ENCODE results near the gene VEPH1.

The VEPH1 gene

GRCh38 chr3:157220211-157220610, 283.0 kb downstream of the VEPH1 start:
- H3K27ac ChIP-seq (ENCODE audit: low read depth, low read length) = no peak overlapping the region
- no peak overlapping the region for H3K4me2 ChIP-seq (ENCODE audit: low read length)
- no peak overlapping the region for H3K4me3 ChIP-seq (ENCODE audit: low read length)
- no peaks in the 10 kb centered on the region for H3K4me1 ChIP-seq (ENCODE audit: control insufficient read depth, low read length)
- TF ChIP-seq EZH2phosphoT487 (IDR thresholded peaks at IDR 0.05; ENCODE audit: borderline replicate concordance, low read length) = no peak
- TF ChIP-seq CTCF (IDR thresholded peaks at IDR 0.05; ENCODE audit: low read depth, low read length, poor library complexity, severe bottlenecking) = no peak
- no peaks in the 10 kb centered on the region for H3K9me3 ChIP-seq (ENCODE audit: control insufficient read depth, insufficient read depth, low read length)
- no peaks in the 10 kb centered on the region for H3K79me2 ChIP-seq (ENCODE audit: control insufficient read depth, low read length)
- H4K20me1 ChIP-seq (ENCODE audit: control insufficient read depth, insufficient read depth, low read depth, low read length) = no peaks in the 10 kb centered on the region
- peaks cover 7% of the 10 kb centered on the region for H3K27me3 ChIP-seq (ENCODE audit: control insufficient read depth, low read length)
- no peaks in the 10 kb centered on the region for H3K9me2 ChIP-seq (replicated peaks; ENCODE audit: control insufficient read depth, low read length)
- no peaks in the 10 kb centered on the region for H3K36me3 ChIP-seq (ENCODE audit: control insufficient read depth, low read length)
- no peaks in the 10 kb centered on the region for H3F3A ChIP-seq (ENCODE audit: control insufficient read depth, insufficient read depth)

GRCh38 chr3:157219215-157219614, 284.0 kb downstream of the VEPH1 start:
- H3K4me1 ChIP-seq (ENCODE audit: control insufficient read depth, low read length) = no peaks in the 10 kb centered on the region
- no peaks in the 10 kb centered on the region for H3K36me3 ChIP-seq (ENCODE audit: control insufficient read depth, low read length)
- H3K9me3 ChIP-seq (ENCODE audit: control insufficient read depth, insufficient read depth, low read length) = no peaks in the 10 kb centered on the region
- no peak overlapping the region for H3K27ac ChIP-seq (ENCODE audit: low read depth, low read length)
- H3K79me2 ChIP-seq (ENCODE audit: control insufficient read depth, low read length) = no peaks in the 10 kb centered on the region
- H3F3A ChIP-seq (ENCODE audit: control insufficient read depth, insufficient read depth) = no peaks in the 10 kb centered on the region
- H3K4me2 ChIP-seq (ENCODE audit: low read length) = no peak overlapping the region
- peaks cover 7% of the 10 kb centered on the region for H3K27me3 ChIP-seq (ENCODE audit: control insufficient read depth, low read length)
- no peaks in the 10 kb centered on the region for H3K9me2 ChIP-seq (replicated peaks; ENCODE audit: control insufficient read depth, low read length)
- H3K4me3 ChIP-seq (ENCODE audit: low read length) = no peak overlapping the region
- TF ChIP-seq CTCF (IDR thresholded peaks at IDR 0.05; ENCODE audit: low read depth, low read length, poor library complexity, severe bottlenecking) (no peak), EZH2phosphoT487 (IDR thresholded peaks at IDR 0.05; ENCODE audit: borderline replicate concordance, low read length) (no peak)
- H4K20me1 ChIP-seq (ENCODE audit: control insufficient read depth, insufficient read depth, low read depth, low read length) = no peaks in the 10 kb centered on the region

All from DOHH2 (cell line).